Esophagus muscularis mucosa (tissue), 4 donors: ENCODE data around the gene ZCCHC10.

Source experiments
- CTCF ChIP-seq, 3 experiments: fragments of 200-600 bp in 2 of 3; fragments of 450-650 bp in 1 of 3; sonication (generic) in 2 of 3; IDR thresholded peaks; one replicate each; pipeline ENCODE4 v1.5.1; 2017 to 2019; ENCODE audit warnings: antibody characterized with exemption in 3 of 3, mild to moderate bottlenecking in 2 of 3, moderate library complexity in 1 of 3
- EP300 ChIP-seq: sonication (generic); formaldehyde crosslinking; IDR thresholded peaks from one replicate; pipeline ENCODE4 v1.6.1; 2017; ENCODE audit warnings: antibody characterized with exemption
- POLR2AphosphoS5 ChIP-seq, 2 donors: sonication (generic); formaldehyde crosslinking; IDR thresholded peaks; one replicate each; pipeline ENCODE4 v1.6.1; 2017; ENCODE audit warnings: antibody characterized with exemption in 2 of 2

DNA sequence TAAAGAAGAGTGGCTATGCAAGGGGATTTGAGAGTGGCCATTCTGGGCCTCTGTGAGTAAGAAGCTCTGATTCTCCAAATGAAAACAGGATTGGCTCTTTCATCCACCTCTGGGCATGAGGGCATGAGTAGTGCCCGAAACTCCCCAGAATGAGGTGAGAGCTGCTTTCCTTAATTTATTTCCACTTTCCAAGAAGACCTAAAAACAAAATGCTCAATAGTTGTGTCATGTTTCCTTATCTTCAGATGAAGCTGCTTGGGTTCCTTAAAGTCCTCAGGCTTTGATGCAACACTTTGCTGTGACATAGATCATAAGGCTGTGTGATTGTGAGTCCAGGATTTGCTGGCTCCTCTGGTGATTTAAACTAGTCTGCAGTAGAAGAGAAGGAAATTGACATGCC lies 3.1 kb upstream of the ZCCHC10 start:
- TF ChIP-seq POLR2AphosphoS5 (IDR thresholded peaks at IDR 0.05), result no peak
- no peak for TF ChIP-seq CTCF (IDR thresholded peaks at IDR 0.05)
- TF ChIP-seq EP300, result no peak
